LNCAP (cell line): ENCODE results near the gene ST7L.

ENCODE experiments used
- CTCF ChIP-seq: fragments of 450-650 bp; IDR thresholded peaks from 2 replicates; pipeline ENCODE4 v1.5.1; 2017; ENCODE audit warnings: mild to moderate bottlenecking

ST7L gene

GRCh38 chr1:112542206-112542973, 76.6 kb downstream of the ST7L start:
- no peak for TF ChIP-seq CTCF

GRCh38 chr1:112541299-112541698, 77.6 kb downstream of the ST7L start:
- TF ChIP-seq CTCF = no peak

- TF ChIP-seq CTCF = no peak
Observed at GRCh38 chr1:112540226-112540794, 78.6 kb downstream of the ST7L start.

- TF ChIP-seq CTCF = no peak
Observed at GRCh38 chr1:112538883-112539282, 80.1 kb downstream of the ST7L start.

GRCh38 chr1:112537456-112537855, 81.5 kb downstream of the ST7L start:
- no peak for TF ChIP-seq CTCF

GRCh38 chr1:112536561-112536960, 82.4 kb downstream of the ST7L start:
- no peak for TF ChIP-seq CTCF

GRCh38 chr1:112533029-112533428, 85.9 kb downstream of the ST7L start:
- TF ChIP-seq CTCF = no peak
